Neuronal stem cell (in vitro differentiated cells): ENCODE measurements around the gene OR5V1. TPM values are rescaled to one million over a fixed set of nuclear protein-coding genes. Genes with fewer than 3 reads are reported as not detected.

Experiments
- DNase-seq: peaks from one replicate; pipeline ENCODE4 v3.0.0-alpha.2; 2013; ENCODE audit warnings: low spot score
- H2AFZ ChIP-seq: one replicate; pipeline ENCODE4 v1.6.1; 2013; ENCODE audit warnings: mild to moderate bottlenecking, low read length, inconsistent platforms
- H2AK5ac ChIP-seq: 2 replicates; pipeline ENCODE4 v1.6.1; 2013; ENCODE audit warnings: low read depth, mild to moderate bottlenecking, inconsistent platforms, low read length, moderate library complexity, mixed read lengths
- H2BK120ac ChIP-seq: 2 replicates; pipeline ENCODE4 v1.6.1; 2013; ENCODE audit warnings: low read depth, mild to moderate bottlenecking, inconsistent platforms, low read length, moderate library complexity, mixed read lengths
- H2BK12ac ChIP-seq: one replicate; pipeline ENCODE4 v1.6.1; 2013; ENCODE audit warnings: low read length, inconsistent platforms
- H2BK15ac ChIP-seq: 2 replicates; pipeline ENCODE4 v1.6.1; 2013; ENCODE audit warnings: mild to moderate bottlenecking, low read length, inconsistent platforms, mixed read lengths
- H2BK5ac ChIP-seq: one replicate; pipeline ENCODE4 v1.6.1; 2013; ENCODE audit warnings: inconsistent platforms, mild to moderate bottlenecking, low read length, moderate library complexity
- H3K14ac ChIP-seq: one replicate; pipeline ENCODE4 v1.6.1; 2013; ENCODE audit warnings: low read length, inconsistent platforms
- H3K18ac ChIP-seq: 2 replicates; pipeline ENCODE4 v1.6.1; 2013; ENCODE audit warnings: low read length, inconsistent platforms
- H3K23ac ChIP-seq: 2 replicates; pipeline ENCODE4 v1.6.1; 2013; ENCODE audit warnings: low read depth, mild to moderate bottlenecking, mixed read lengths, low read length, inconsistent platforms; ENCODE audit not compliant: poor library complexity
- H3K27ac ChIP-seq: replicated peaks from 3 replicates; pipeline ENCODE4 v1.5.1; 2013; ENCODE audit warnings: low read length, inconsistent platforms
- H3K27me3 ChIP-seq, 3 experiments: 2 replicates each; pipeline ENCODE4 v1.6.1; 2013; ENCODE audit warnings: low read length in 3 of 3, mild to moderate bottlenecking in 2 of 3, inconsistent platforms in 1 of 3, low read depth in 1 of 3, mixed read lengths in 1 of 3, moderate library complexity in 1 of 3; ENCODE audit not compliant: control insufficient read depth in 3 of 3, insufficient read depth in 3 of 3
- H3K36me3 ChIP-seq, 2 donors: replicated peaks in 1 of 2; 2 replicates each; pipeline ENCODE4 v1.6.1; 2013; ENCODE audit warnings: low read length in 2 of 2; ENCODE audit not compliant: control insufficient read depth in 2 of 2, insufficient read depth in 2 of 2
- H3K4ac ChIP-seq: 2 replicates; pipeline ENCODE4 v1.6.1; 2013; ENCODE audit warnings: inconsistent platforms, mild to moderate bottlenecking, low read length, moderate library complexity
- H3K4me1 ChIP-seq, 2 donors: 1 replicate in 1 of 2; 2 replicates in 1 of 2; pipeline ENCODE4 v1.6.1; 2013; ENCODE audit warnings: low read length in 2 of 2, low read depth in 1 of 2; ENCODE audit not compliant: control insufficient read depth in 2 of 2, insufficient read depth in 1 of 2
- H3K4me2 ChIP-seq: one replicate; pipeline ENCODE4 v1.6.1; 2013; ENCODE audit warnings: mild to moderate bottlenecking, low read length, inconsistent platforms; ENCODE audit not compliant: insufficient read depth, poor library complexity, severe bottlenecking
- H3K4me3 ChIP-seq, 2 donors: 2 replicates each; pipeline ENCODE4 v1.5.1; 2013; ENCODE audit warnings: low read length in 2 of 2, mild to moderate bottlenecking in 2 of 2, inconsistent platforms in 1 of 2, moderate library complexity in 1 of 2
- H3K79me1 ChIP-seq: one replicate; pipeline ENCODE4 v1.6.1; 2013; ENCODE audit warnings: low read depth, mild to moderate bottlenecking, inconsistent platforms, low read length, moderate library complexity
- H3K9ac ChIP-seq: one replicate; pipeline ENCODE4 v1.6.1; 2013; ENCODE audit warnings: mild to moderate bottlenecking, low read depth, low read length, inconsistent platforms; ENCODE audit not compliant: poor library complexity
- H3K9me3 ChIP-seq, 2 donors: replicated peaks in 1 of 2; 2 replicates each; pipeline versions ENCODE3 to v1.6.1; 2013; ENCODE audit warnings: low read length in 2 of 2, mild to moderate bottlenecking in 2 of 2, inconsistent platforms in 1 of 2, low read depth in 1 of 2, mixed read lengths in 1 of 2, moderate library complexity in 1 of 2; ENCODE audit not compliant: control insufficient read depth in 2 of 2, insufficient read depth in 1 of 2
- H4K8ac ChIP-seq: one replicate; pipeline ENCODE4 v1.6.1; 2013; ENCODE audit warnings: low read depth, mild to moderate bottlenecking, inconsistent platforms, low read length, moderate library complexity
- H4K91ac ChIP-seq: one replicate; pipeline ENCODE4 v1.6.1; 2013; ENCODE audit warnings: low read length, low read depth, mild to moderate bottlenecking, inconsistent platforms; ENCODE audit not compliant: poor library complexity
- WGBS, 2 donors: extraction: QIAGEN DNeasy Blood & Tissue Kit; methylation state at CpG; one replicate each; pipeline ENCODE4 v1.1.7; 2013; ENCODE audit warnings: missing lambda C conversion rate in 2 of 2, mixed read lengths in 1 of 2; ENCODE audit not compliant: insufficient read length in 2 of 2, insufficient replicate concordance in 1 of 2; ENCODE audit errors: extremely low coverage in 2 of 2; 5-methylcytosine and 5-hydroxymethylcytosine counted together
- polyA plus RNA-seq, 2 experiments: library from polyadenylated mRNA; stranded (reverse); fragments of 200-250 nt; gene quantifications; one replicate each; pipeline ENCODE4 v1.2.3, GENCODE V29; 2013

OR5V1 gene
- polyA plus RNA-seq (2013, experiment 1 of 2), result not detected
- not detected for polyA plus RNA-seq (2013, experiment 2 of 2)

DNA sequence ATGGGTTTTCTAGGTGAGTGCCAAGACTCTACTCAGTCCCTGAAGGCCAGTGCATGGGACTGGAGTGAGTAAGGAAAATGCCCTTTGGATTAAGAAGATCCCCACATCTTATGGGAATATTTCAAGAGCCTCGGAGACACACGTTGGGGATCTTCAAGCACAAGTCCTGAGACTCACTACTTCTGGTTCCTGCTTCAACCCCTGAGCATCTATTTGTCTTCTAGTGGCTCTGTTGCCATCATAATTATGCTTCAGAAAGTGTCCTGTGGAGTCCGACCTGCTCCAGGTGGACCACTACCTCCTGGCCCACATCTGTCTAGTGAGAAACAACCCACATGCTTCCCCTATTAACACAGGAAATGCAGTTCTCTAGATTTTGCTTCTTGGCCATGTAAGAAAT is at the start of gene OR5V1:
Gene OR5V1, minus strand, starts transcription at position 101 of the 400 bp plus-strand sequence. CDS start 12,670 bp downstream, outside the sequence.
- no peaks in the 10 kb centered on the region for H3K27me3 ChIP-seq
- H3K23ac ChIP-seq, result no peak within 1 kb of the TSS
- no peak within 1 kb of the TSS for H3K4me3 ChIP-seq
- H2BK15ac ChIP-seq, result no peak within 1 kb of the TSS
- no peak within 1 kb of the TSS for H3K18ac ChIP-seq
- H3K36me3 ChIP-seq, result no peaks in the 10 kb centered on the region
- H3K9me3 ChIP-seq, result no peaks in the 10 kb centered on the region
- H3K27ac ChIP-seq, result no peak within 1 kb of the TSS
- H3K9ac ChIP-seq, result no peak within 1 kb of the TSS
- no peak within 1 kb of the TSS for H2BK12ac ChIP-seq
- no peak within 1 kb of the TSS for H2BK120ac ChIP-seq
- H2AK5ac ChIP-seq, result no peak within 1 kb of the TSS
- no peak within 1 kb of the TSS for H3K4ac ChIP-seq
- H4K8ac ChIP-seq, result no peak within 1 kb of the TSS
- H2BK5ac ChIP-seq, result no peak within 1 kb of the TSS
- no peak within 1 kb of the TSS for H4K91ac ChIP-seq
- H3K14ac ChIP-seq, result no peak within 1 kb of the TSS
- no CpG with 5 or more reads among the region's 3 CpGs for WGBS, 2 donors
- no peak for DNase-seq
- H3K4me1 ChIP-seq, result no peaks in the 10 kb centered on the region
- no peaks in the 10 kb centered on the region for H3K79me1 ChIP-seq
- no peak within 1 kb of the TSS for H2AFZ ChIP-seq
- H3K4me2 ChIP-seq, result no peak within 1 kb of the TSS

GRCh38 chr6:29414588-29414987 is 45.9 kb upstream of the OR5V1 start, which contains the start of gene OR12D1:
OR12D1 (plus strand) TSS chr6:29414928.
- Histone ChIP-seq H3K23ac (no peak within 1 kb of the TSS), H3K14ac (no peak within 1 kb of the TSS), H3K27me3 (no peaks in the 10 kb centered on the region), H3K18ac (no peak within 1 kb of the TSS), H3K9ac (no peak within 1 kb of the TSS), H2BK120ac (no peak within 1 kb of the TSS), H2BK15ac (no peak within 1 kb of the TSS), H3K9me3 (no peaks in the 10 kb centered on the region), H3K4me2 (no peak within 1 kb of the TSS), H3K4ac (no peak within 1 kb of the TSS), H2BK12ac (no peak within 1 kb of the TSS), H4K8ac (no peak within 1 kb of the TSS), H2AK5ac (no peak within 1 kb of the TSS), H4K91ac (no peak within 1 kb of the TSS), H2BK5ac (no peak within 1 kb of the TSS), H3K79me1 (no peaks in the 10 kb centered on the region), H3K36me3 (peaks cover 0 to 2% of the 10 kb centered on the region in 2 donors), H2AFZ (no peak within 1 kb of the TSS), H3K4me1 (no peaks in the 10 kb centered on the region), H3K27ac (no peak within 1 kb of the TSS), H3K4me3 (no peak within 1 kb of the TSS)
- DNase-seq, result no peak

DNA sequence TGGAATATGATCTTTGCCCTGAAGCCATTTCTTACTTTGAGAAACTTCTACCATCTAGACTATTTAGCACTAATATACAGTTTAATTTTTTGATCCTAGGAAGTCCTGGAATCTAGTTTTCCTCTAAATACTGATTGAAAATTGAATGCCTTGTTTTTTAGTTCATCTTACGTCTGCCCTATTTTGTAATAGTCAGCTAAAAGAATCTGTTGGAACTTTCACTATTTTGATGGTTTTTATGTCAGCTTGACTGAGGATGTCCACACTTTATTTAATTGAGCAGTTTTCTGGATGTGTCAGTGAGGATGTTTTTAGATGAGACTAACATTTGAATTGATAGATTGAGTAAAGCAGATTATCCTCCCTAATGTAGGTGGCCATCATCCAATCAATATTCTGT is 35.1 kb upstream of the OR5V1 start:
- Histone ChIP-seq H3K18ac (no peak overlapping the region), H3K23ac (no peak overlapping the region), H4K8ac (no peak overlapping the region), H2AFZ (no peak overlapping the region), H2BK5ac (no peak overlapping the region), H3K9ac (no peak overlapping the region), H3K27me3 (no peaks in the 10 kb centered on the region), H3K4ac (no peak overlapping the region), H3K79me1 (no peaks in the 10 kb centered on the region), H2BK15ac (no peak overlapping the region), H3K9me3 (no peaks in the 10 kb centered on the region), H3K4me1 (no peaks in the 10 kb centered on the region), H3K27ac (no peak overlapping the region), H2BK120ac (no peak overlapping the region), H3K4me3 (no peak overlapping the region), H2AK5ac (no peak overlapping the region), H4K91ac (no peak overlapping the region), H3K4me2 (no peak overlapping the region), H2BK12ac (no peak overlapping the region), H3K14ac (no peak overlapping the region), H3K36me3 (no peaks in the 10 kb centered on the region)
- WGBS, 2 donors, result no CpG with 5 or more reads among the region's 1 CpG
- no peak for DNase-seq

- Histone ChIP-seq H3K14ac (no peak overlapping the region), H2BK12ac (no peak overlapping the region), H2BK5ac (no peak overlapping the region), H2AFZ (no peak overlapping the region), H3K36me3 (no peaks in the 10 kb centered on the region), H3K9ac (no peak overlapping the region), H3K4me2 (no peak overlapping the region), H2BK120ac (no peak overlapping the region), H3K79me1 (no peaks in the 10 kb centered on the region), H3K4me1 (no peaks in the 10 kb centered on the region), H2BK15ac (no peak overlapping the region), H3K27ac (no peak overlapping the region), H3K4ac (no peak overlapping the region), H4K8ac (no peak overlapping the region), H3K9me3 (no peaks in the 10 kb centered on the region), H3K4me3 (no peak overlapping the region), H4K91ac (no peak overlapping the region), H2AK5ac (no peak overlapping the region), H3K23ac (no peak overlapping the region), H3K27me3 (no peaks in the 10 kb centered on the region), H3K18ac (no peak overlapping the region)
- no CpG with 5 or more reads among the region's 2 CpGs for WGBS, 2 donors
- DNase-seq, result no peak
These were observed 30.9 kb upstream of the OR5V1 start for GRCh38 chr6:29399525-29399924.
